HL-60/S4 treated with phorbol 12-myristate 13-acetate at 8.2 ng/mL for 4 days and 3 days (cell line): Measurements from ENCODE around the gene KCNMB1.

Experiments used
- in situ Hi-C: fragments of 300-500 bp; cut with MboI; formaldehyde crosslinking; loops from 2 replicates; pipeline ENCODE4 v1.15.0; 2022; ENCODE audit warnings: low sequenced_read_pairs

KCNMB1 gene

GRCh38 chr5:170416526-170416925 lies 27.4 kb upstream of the KCNMB1 start:
- in situ Hi-C loops = no loop called here

- in situ Hi-C loops = no loop called here
Measured at GRCh38 chr5:170414786-170415185, 25.6 kb upstream of the KCNMB1 start.

GRCh38 chr5:170413897-170414296 lies 24.7 kb upstream of the KCNMB1 start:
- in situ Hi-C loops = no loop called here

- in situ Hi-C loops = no loop called here
Measured at GRCh38 chr5:170411100-170411499, 21.9 kb upstream of the KCNMB1 start.

GRCh38 chr5:170410401-170410800 lies 21.2 kb upstream of the KCNMB1 start:
- in situ Hi-C loops = no loop called here

GRCh38 chr5:170408877-170409660 lies 19.9 kb upstream of the KCNMB1 start:
- in situ Hi-C loops = no loop called here

GRCh38 chr5:170408226-170408625 lies 19.1 kb upstream of the KCNMB1 start:
- in situ Hi-C loops = no loop called here

- in situ Hi-C loops = no loop called here
Measured at GRCh38 chr5:170407062-170407461, 17.9 kb upstream of the KCNMB1 start.

GRCh38 chr5:170405817-170406216 lies 16.6 kb upstream of the KCNMB1 start:
- in situ Hi-C loops = no loop called here

GRCh38 chr5:170404398-170404797 lies 15.2 kb upstream of the KCNMB1 start:
- in situ Hi-C loops = no loop called here

- in situ Hi-C loops = no loop called here
Measured at GRCh38 chr5:170403675-170404074, 14.5 kb upstream of the KCNMB1 start.

- in situ Hi-C loops = no loop called here
Measured at GRCh38 chr5:170402508-170402907, 13.3 kb upstream of the KCNMB1 start.

- in situ Hi-C loops = no loop called here
Measured at GRCh38 chr5:170397059-170397458, 7.9 kb upstream of the KCNMB1 start.

- in situ Hi-C loops = no loop called here
Measured at GRCh38 chr5:170393958-170394357, 4.8 kb upstream of the KCNMB1 start.

GRCh38 chr5:170393235-170393634 lies 4.1 kb upstream of the KCNMB1 start:
- in situ Hi-C loops = no loop called here

- in situ Hi-C loops = no loop called here
Measured at GRCh38 chr5:170390472-170390871, 1.3 kb upstream of the KCNMB1 start.

GRCh38 chr5:170389550-170389892 lies 354 bp upstream of the KCNMB1 start:
- in situ Hi-C loops = no loop called here

GRCh38 chr5:170387775-170388639 lies 1.2 kb downstream of the KCNMB1 start:
- in situ Hi-C loops = no loop called here

- in situ Hi-C loops = no loop called here
Measured at GRCh38 chr5:170386743-170387395, 2.3 kb downstream of the KCNMB1 start.

- in situ Hi-C loops = no loop called here
Measured at GRCh38 chr5:170383227-170383626, 5.9 kb downstream of the KCNMB1 start.

GRCh38 chr5:170382790-170383189 lies 6.4 kb downstream of the KCNMB1 start:
- in situ Hi-C loops = no loop called here
